ENCODE results near the gene TNMD. TPM values are rescaled to one million over a fixed set of nuclear protein-coding genes. Genes with fewer than 3 reads are reported as not detected.

The TNMD gene
- total and polyA plus RNA-seq, 2 of the 8 experiments (the other 6 are each of a cell fraction or from before 2014, with no cell fraction given), result 1.4 to 2.1 TPM

- no peak for TF ChIP-seq CTCF (IDR thresholded peaks at IDR 0.05; ENCODE audit: control extremely low read depth in 1 of 3, insufficient read depth in 1 of 3, low read depth in 1 of 3, low read length in 3 of 3)
- no peak for TF ChIP-seq SAP30 (IDR thresholded peaks at IDR 0.05; ENCODE audit: insufficient read depth, insufficient replicate concordance, low read length)
- no peak for TF ChIP-seq MAFK (IDR thresholded peaks at IDR 0.05; ENCODE audit: low read depth, low read length)
- TF ChIP-seq GABPA (IDR thresholded peaks at IDR 0.05; ENCODE audit: borderline replicate concordance, insufficient read depth, low read length), result no peak
- TF ChIP-seq SIN3A (conservative IDR thresholded peaks at IDR 0.05 in 1 of 2, IDR thresholded peaks at IDR 0.05 in 1 of 2; ENCODE audit: low read depth in 1 of 2, low read length in 2 of 2), result no peak
- no peak for TF ChIP-seq ATF2 (IDR thresholded peaks at IDR 0.05; ENCODE audit: low read length)
Observed at GRCh38 chrX:100600758-100601157, 16.0 kb downstream of the TNMD start (continued).

Measured in H1 (cell line).